Fibroblast of skin of scalp (primary cell): ENCODE data around the gene REG3A. TPM values are rescaled to one million over a fixed set of nuclear protein-coding genes. Genes with fewer than 3 reads are reported as not detected.

Experiments used
- DNase-seq: peaks from one replicate; pipeline ENCODE4 v3.0.0-alpha.2; 2013
- polyA plus RNA-seq, 2 experiments: library from polyadenylated mRNA; unstranded; fragments of 120-200 nt; gene quantifications; one replicate each; pipeline ENCODE4 v1.2.1, GENCODE V29; 2013; ENCODE audit not compliant: insufficient read length in 2 of 2

REG3A gene
- not detected for polyA plus RNA-seq (2013, experiment 1 of 2; ENCODE audit: insufficient read length)
- polyA plus RNA-seq (2013, experiment 2 of 2; ENCODE audit: insufficient read length) = not detected

DNA sequence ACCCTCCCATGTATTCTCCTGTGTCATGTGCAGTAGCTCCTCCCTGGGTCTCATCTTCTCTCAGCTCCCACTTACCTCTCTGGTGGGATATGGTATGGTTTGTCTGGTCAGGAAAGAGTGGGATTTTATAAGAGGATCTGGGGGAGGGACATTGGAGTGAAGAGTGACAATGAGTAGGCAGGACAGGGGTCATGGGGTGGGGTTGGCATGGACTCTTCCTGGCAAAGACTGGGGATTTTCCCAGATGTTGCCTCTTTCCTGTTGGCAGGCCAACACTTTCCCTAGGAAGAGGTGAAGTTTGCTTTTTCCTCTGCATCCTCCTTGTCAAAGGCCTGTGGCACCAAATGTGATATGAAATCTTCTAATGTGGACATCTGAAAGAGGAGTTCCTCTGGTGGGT, at the start of gene REG3A:
REG3A (minus strand) TSS at position 101 of the 400 bp plus-strand sequence. CDS start 348 bp downstream, outside the sequence.
- DNase-seq = no peak

DNA sequence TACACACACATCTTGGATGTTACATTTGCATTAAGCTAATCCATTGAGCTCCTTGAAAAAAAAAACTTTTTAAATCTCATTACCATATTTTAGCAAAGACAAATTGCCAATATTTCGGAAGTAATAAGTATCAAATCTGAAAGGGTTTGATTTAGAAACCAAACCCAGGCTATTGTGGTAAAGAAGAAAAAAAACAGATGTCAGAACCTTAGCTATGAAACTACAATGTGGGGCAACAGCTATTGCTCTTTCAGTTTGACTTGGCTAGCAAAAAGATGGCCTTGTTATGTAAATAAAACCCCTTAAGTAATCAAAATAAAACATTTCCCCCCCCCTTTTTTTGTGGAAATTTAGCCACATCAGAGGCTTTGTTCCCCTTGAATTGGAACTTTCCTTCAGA, 41.2 kb upstream of the REG3A start:
- no peak for DNase-seq

DNA sequence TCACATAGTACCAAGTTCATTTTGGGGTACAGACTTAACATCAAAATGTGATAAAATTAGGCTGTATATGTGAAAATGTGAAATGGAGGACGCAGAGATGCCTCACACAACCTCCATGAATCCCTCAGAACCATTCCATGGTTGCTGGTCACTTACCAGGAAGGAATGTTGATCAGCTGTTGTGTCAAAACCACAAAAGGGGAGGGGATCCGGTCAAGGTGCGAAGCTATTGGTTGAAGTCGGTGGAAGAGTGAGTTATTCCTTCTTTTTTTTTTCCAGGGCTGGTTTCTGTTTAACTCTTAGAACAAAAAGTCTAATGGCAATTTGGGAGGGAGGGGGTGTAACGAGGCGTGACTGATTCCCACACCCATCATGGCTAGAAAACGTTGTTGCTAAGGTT, 32.3 kb upstream of the REG3A start:
- no peak for DNase-seq

DNA sequence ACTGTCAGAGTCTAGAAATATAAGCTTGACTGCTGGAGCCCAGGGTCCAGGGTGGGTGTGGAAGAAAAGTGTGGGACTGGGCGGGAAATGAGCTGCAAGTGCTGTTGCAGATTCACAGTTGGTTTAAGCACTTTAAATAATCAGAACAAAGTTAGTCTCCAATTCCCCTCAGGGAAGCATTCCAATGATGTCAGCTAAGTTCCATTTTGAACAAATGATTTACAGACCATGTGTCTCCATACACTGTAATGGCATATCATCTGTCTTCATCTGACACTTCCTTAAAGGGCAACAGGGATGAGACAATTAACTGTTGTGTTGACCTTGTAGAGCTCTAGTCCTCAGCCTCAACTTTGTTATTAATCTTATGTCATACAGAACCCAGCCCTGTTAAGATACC, 31.5 kb upstream of the REG3A start:
- DNase-seq = no peak

DNA sequence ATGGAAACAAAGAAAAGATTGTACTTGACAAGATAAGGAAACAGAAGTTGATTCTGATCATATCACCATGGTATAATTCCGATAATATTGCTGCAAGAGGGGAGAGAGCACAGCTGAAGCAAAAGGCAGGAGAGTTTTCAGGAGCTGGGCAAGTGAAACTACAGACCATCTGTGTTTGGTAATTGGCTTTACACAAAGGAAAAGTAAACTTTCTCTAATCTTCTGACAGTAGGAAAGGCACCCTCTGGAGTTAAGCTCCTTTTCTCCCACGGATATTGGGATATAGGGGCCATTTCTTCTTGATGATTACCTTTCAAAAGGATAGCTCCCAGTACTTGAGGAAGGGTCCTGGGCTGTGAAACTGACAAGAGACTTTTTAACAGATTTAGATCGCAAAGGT, 29.9 kb upstream of the REG3A start:
- DNase-seq = no peak

DNA sequence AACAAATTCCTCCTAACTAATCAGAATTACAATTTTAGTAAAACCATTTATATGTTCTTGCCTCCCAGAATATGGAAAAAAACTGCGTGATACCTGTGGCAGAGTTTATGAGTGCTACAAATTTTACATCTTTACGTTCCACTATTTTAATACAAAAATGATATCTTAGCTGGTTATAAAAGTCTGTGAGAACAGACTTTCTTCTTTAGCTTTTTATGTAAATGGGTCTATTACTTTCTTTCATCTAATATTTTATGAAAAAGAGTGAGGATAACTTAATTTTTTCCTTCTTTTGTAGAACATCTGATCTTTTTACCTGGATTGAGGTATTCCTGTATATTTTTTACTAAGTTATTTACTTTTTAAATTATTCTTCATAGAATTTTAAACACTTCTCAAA, 22.1 kb upstream of the REG3A start:
- DNase-seq = no peak

DNA sequence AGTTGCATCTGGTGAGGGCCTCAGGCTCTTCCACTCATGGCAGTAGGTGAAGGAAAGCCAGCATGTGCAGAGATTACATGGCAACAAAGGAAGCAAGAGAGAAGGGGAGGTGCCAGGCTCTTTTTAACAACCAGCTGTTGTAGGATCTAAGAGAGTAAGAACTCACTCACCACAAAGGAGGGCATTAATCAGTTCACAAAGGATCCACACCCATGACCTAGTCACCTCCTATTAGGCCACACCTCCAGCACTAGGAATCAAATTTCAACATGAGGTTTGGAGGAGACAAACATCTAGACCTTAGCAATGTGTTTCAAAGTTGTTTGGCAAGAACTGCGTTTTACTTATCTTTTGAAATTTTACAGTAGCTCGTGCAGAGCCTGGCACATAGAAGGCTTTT, 20.5 kb upstream of the REG3A start:
- DNase-seq = no peak

DNA sequence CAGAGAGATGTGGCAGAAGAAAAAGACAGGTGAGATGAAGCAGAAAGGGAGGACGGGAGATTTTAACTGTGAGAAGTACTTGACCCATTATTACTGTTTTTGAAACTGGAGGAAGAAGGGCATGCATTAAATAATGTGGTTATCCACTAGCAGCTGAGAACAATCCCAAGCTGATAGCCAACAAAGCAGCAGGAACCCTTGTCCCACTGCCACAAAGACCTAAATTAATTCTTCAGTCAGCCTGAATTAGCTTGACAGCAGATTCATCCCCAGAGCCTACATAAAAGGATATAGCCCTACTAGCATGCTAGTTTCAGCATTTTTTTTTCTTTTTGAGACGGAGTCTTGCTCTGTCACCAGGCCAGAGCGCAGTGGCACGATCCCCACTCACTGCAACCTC, 19.5 kb upstream of the REG3A start:
- DNase-seq = no peak

DNA sequence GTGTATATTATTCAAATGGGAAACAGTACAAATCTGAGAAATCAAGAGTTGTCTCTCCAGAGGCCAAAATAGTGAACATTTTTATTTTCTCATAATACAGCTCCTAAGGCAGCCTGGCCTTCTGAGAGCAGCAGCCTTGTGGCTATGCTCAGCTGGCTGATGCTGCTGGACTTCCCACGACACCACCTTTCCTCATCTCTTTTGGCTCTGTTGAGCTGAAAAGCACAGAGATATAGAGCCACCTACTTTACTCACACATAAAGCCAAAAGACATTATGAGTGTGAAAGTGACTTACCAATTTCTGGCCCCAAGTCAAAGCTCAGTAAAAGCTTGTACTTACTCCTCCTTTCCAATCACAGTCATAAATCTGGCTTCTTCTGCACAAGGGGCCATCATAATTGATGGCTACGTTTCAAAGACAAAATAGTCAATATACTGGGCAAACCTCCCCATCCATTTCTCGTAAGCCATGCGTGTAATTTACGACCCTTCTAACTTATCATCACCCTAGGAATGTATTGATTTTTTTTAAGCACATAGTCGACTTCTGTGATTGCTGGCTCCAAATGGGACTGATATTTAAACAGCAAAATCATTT, 18.6 kb upstream of the REG3A start:
- DNase-seq = no peak

DNA sequence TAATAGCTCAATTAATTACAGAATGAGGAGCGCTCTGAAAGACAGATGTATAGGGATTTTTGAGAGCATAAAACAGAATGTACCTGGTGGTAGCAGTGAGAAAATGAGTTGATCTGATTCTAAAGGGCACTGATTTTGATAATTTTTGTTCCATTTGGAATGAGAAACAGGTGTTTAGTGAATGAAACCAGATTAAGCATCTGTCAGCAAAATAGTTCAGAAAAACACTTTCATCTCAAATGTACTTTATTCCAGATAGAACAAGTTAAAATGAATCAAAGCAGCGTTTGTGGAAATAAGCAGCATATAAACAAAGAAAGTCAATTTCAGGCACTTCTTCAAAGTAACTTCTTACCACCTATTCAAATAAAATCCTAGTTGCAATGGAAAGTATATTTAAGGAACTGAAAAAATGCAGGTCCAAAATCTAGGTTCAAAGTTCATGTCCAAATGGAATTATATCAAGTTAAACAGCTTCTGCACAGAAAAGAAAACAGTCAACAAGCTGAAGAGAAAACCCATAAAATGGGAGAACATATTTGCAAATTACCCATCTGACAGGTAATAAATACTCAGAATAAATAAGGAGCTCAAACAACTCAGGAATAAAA, 11.9 kb upstream of the REG3A start:
- DNase-seq = no peak

DNA sequence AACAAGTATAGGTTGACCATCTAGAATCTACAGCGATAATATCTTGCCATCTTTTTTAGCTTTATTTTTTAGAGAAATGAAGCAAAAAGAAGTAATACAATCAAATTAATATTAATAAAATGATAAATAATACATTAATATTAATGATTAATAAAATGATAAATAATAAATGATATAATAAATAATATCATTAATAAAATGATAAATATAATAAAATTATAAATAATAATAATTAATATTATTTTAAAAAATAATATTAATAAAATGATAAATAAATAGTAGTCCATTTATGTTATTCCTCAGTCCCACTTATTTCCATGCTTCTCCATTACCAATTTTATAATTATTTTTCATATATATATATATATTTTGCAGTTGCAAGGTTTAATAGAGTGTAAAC, 3.2 kb upstream of the REG3A start:
- DNase-seq = no peak

DNA sequence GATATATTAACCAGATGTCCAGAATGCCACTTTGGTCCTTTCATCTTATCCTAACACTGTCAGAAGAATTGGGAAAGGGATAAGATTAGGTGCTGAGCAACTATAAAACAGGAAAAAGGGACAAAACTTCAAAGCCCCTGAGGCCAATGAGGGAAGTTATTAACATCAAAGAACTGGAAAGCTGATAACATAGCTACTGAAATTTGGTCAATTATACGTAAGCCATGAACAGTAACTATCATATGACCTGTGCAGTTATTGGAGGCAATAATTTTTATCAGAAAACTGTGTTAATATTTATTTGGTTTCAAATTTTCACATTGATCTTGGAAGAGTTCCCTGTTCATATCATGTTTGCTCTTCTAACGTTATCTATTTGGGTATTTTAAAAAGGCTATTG, 2.6 kb upstream of the REG3A start:
- no peak for DNase-seq

DNA sequence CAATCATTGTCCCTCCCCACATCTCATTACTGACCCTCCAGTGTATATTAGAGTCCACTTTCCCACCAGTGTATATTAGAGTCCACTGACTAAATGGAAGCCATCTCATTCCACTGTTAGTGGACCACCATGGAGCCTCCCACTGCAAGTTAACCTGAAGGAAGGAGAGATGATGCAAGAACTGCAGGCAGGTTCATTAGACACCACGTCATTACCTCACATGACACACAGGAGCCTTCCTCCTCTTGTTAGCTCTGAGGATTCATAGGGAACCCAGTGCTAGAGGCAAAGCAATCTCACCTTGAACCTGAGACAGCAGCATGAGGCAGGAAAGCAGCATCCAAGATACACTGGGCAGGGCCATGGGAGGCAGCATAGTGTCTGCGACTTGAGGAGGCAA, 523 bp downstream of the REG3A start:
- no peak for DNase-seq

DNA sequence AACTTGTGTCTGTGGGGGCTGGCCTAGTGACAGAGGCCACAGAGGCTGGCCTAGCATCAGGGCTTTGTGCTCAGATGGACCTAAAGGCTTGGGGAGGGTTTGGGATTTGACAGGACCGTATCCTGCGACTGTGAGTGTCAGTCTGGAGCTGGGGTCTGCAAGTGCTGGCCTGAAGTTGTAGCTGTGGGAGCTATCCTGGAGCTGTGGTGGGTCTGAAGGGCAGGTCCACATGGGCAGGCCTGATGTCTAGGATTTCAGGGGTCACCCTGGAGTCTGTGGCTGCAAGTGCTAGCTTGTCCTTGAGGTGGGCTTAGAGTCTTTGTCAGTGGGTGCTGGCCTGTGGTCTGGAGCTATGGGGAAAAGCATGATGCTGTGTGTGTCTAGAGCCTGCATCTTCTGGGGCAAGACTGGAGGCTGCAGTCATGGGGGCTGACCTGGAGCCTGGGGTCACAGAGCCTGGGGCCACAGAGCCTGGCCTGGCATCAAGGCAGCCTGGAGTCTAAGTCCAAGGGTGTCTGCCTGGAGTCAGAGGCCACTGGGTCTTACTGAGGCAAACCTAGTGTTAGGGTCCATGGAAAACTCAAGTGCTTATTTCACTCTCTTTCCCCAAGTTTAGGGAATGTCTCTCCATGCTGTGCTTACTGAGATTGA, 3.6 kb downstream of the REG3A start:
- no peak for DNase-seq

DNA sequence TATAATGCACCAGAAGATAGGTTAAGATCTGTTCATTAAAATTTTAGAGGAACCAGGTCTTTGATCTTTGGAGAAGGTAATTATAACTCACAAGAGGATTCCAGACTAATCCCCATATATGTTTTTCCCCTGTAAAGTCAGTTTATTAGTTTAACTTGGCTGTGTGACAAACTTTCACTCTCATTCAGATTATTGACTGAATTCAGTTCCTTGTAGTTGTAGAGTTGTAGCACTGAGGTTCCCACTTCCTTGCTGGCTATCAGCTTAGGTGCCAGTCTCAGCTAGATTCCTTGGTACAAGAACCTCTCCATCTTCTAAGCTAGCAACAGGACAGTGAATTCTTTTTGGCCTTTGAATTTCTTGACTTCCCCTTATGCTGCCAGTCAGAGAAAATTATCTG, 20.1 kb downstream of the REG3A start:
- no peak for DNase-seq

DNA sequence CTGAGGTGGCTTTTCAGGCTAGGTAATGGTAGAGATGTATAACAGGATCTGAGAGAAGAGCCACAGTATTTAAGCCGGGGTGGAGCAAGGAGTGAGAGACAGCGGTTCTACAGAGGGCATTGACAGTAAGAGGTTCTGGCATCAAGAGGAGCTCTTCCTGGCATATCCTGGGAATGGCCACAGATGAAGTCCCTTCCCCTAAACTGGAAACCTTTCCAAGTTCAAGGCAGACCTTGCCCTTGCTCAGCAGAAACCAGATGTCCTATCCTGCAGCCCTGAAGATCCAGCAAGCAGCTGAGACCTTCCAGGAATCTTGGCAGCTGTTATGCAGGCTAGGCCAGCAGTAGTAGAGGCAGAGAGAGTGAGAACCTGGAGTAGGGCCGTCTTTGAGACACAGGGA, 21.2 kb downstream of the REG3A start:
- DNase-seq = no peak

DNA sequence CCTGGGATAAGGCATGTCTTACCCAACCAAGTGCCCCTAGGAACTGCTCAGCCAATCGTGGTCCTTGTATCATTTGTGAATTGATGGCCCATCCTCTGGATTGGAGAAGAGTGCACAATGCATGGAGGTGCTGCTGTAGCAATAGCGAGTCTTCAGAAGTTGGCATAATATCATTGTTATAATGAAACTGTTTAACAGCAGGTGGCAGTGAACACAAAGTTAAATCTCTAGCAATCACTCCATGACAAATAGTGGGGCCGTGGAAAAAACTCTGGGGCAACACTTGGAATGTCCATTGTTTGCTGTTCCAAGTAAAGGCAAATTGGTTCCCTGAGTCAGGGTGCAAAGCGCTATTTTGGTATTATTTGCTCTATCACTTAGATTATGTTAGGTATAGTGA, 27.9 kb downstream of the REG3A start:
- DNase-seq = no peak

DNA sequence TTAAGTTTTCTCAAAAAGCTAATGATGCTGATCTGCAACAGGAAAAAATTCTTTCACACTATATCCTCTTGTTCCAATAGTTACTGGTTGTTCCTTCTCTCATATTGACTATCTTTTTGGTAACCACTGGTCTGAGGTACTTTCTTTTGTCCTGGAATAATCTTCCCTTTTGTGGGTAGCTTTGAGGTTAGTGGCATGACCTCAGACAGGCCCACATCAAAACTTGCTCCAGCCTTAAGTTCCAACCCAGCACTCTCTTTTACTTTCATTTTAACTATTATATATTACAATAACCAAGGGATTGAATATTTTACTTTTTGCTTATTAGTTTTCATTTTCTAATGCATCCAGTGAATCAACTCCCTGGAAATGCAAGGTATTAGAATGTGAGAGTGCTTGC, 29.7 kb downstream of the REG3A start:
- no peak for DNase-seq

DNA sequence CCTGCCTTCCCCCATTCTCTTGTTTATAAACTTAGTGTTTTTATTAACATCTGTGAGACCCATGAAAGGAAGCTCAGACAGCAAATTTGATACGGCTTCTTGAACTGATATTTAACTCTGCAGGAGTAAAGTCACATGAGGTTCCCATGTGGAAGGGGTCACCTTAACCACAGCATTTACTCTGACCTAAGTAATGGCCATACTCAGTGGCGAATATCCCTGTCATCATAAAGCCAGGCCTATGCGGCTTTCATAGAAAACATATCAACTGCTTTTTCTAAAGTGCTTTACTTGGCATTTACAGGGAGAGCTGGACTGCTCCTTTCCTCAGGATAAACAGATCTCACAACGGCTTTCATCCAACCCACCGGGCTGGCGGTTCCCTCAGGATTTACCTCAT, 30.3 kb downstream of the REG3A start:
- no peak for DNase-seq

DNA sequence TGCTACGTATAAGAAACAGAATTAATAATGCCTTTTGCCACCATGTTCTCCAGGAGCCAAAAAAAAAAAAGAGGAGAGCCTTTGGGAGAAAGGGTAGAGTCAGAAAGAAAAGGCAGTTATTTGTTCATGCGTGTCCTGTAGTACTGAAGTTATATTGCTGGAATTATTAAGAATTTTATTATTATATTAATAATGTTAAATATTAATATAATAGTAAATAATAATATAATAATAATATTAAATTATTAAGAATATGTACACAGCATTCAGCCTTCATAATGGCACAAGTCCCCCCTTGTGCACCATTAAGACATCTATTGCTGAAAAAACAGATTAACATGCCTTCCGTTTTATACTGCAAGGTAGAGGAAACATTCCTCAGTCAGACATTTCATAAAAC, 31.1 kb downstream of the REG3A start:
- no peak for DNase-seq

DNA sequence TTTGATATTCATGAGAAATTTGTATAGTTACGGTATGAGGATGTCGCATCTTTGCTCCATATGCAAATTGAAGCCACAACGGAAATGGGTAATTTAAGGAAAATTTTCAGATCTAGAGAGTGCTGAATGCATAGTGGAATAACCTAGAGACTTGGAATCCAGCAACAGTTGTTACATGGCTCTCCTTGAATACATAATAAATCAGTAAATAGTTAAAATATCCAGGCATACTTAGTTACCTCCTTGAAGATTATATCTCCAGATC, 33.9 kb downstream of the REG3A start:
- no peak for DNase-seq

DNA sequence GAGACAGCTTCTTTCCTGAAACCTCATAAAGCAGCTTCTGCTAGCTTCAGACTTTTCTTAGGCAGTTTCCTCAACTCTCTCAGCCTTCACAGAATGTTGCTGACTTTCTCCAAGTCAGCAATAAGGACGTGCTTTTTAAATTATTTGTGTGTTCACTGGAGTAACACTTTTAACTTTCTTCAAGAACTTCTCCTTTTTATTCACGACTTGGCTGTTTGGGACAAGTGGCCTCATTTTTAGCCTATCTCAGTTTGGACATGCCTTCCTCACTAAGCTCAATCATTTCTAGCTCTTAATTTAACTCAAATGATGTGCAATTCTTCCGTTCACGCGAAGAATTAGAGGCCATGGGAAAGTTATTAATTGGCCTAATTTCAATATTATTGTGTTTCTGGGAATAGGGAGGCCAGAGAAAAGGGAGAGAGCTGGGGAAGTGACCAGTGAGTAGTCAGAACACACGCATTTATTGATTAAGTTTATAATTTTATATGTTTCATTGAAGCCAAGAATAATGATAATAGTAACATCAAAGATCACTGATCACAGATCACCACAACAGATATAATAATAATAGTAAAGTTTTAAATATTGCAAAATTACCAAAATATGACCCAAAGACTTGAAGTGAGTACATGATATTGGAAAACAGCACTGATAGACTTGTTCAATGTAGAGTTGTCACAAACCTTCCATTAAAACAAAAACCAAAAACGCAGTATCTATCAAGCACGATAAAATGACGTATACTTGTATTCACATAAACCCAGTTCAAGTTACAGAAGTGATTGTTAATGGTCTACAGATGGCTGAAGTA, 34.4 kb downstream of the REG3A start:
- DNase-seq = no peak

DNA sequence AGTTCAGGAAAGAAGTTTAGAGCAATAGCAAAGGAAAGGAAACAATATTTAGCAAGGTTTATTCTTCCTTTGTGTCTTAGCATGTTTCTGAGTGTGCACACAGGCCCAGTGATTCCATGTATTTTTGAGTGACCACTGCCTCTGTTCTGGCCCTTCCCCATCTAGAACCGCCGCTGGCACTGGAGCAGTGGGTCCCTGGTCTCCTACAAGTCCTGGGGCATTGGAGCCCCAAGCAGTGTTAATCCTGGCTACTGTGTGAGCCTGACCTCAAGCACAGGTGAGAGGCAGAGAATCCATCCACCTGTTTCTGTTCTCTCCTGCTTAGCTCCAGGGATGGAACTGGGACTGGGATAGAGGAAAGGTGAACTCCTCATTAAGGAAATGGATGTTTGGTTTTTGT, 36.9 kb downstream of the REG3A start:
- DNase-seq = no peak

DNA sequence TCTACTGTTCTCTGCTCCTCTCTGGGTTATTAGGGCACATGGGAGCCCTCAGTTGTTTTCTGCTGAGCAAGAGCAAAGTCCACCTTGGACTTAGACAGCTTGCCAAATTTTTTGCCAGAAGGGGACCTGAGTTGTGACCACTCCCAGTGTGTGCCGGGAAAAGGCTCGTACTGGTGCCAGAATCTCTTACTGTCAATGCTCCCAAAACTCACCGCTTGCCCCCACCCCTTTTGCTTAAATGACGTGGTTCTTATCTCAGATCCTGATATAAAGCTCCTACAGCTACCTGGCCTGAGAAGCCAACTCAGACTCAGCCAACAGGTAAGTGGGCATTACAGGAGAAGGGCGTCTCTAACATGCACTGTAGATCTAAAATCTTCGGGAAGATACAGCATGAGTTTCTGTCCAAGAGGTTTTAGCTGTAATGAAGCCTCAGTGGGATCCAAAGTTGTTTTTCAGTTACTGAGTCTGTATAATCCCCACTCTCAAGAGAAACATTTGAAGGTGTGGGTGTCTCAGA, 39.3 kb downstream of the REG3A start, which contains the start of gene REG1A:
REG1A (plus strand) TSS at position 295 of the 520 bp plus-strand sequence. CDS start 374 bp downstream, outside the sequence.
- DNase-seq = no peak
